GM21528 (cell line): ENCODE data around the gene ZNF605.
"Not testable (repeated sequence)": the region's sequence is repeated elsewhere in the genome, so short reads cannot be mapped to it uniquely, and the experiment has no call there.

Experiments
- ATAC-seq: cut with Tn5 transposase; IDR thresholded peaks from one replicate; pipeline ENCODE4 v1.9.1; 2021; ENCODE audit warnings: mild to moderate bottlenecking, moderate library complexity; ENCODE audit not compliant: unreplicated experiment, low FRiP score

ZNF605 gene

GRCh38 chr12:132908145-132909029 is 47.7 kb downstream of the ZNF605 start:
- ATAC-seq: peak; percentile 96

- peak; percentile 1 for ATAC-seq
These were observed 48.3 kb downstream of the ZNF605 start for GRCh38 chr12:132907789-132908144.

- no peak for ATAC-seq
These were observed 48.9 kb downstream of the ZNF605 start for GRCh38 chr12:132907216-132907615.

DNA sequence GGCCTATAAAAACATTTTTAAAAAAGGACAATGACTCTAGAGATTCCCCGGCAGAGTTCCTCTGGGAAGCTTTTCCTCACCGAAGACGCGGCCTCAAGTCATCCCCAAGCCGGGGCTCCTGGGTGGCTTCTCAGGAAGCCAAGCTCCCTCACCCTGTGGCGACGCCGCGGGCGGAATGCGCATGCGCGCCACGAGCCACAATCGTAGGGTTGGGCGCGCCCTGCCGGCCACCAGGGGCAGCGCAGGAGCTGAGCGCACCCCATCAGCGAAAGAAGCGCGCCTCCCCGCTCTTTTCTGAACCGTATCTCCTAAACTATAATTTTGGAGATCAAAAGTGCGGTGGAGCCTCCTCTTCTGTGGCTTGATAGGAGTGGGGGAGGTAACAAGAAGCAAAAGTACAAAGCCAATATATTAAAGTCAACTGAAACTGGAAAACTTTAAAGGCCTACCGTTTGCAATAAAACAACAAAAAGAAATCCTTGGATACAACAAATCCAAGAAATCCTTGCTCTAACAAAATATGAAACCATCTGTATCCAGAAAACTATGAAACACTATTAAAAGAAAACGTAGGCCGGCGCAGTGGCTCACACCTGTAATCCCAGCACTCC is 51.3 kb downstream of the ZNF605 start:
- no peak for ATAC-seq

- ATAC-seq: no peak
These were observed 57.1 kb downstream of the ZNF605 start for GRCh38 chr12:132899033-132899432.

- ATAC-seq: no peak
These were observed 67.3 kb downstream of the ZNF605 start for GRCh38 chr12:132888852-132889251.

- peak; percentile 98 for ATAC-seq
These were observed 68.4 kb downstream of the ZNF605 start, which contains the start of gene CHFR for GRCh38 chr12:132887513-132888351. Gene CHFR (minus strand): TSS chr12:132887605. CDS start chr12:132887328, 277 bp downstream.

GRCh38 chr12:132886529-132887477 is 69.3 kb downstream of the ZNF605 start:
- ATAC-seq: peak; percentile 11

- no peak for ATAC-seq
These were observed 74.3 kb downstream of the ZNF605 start for GRCh38 chr12:132881818-132882217.

- not testable (repeated sequence) for ATAC-seq
These were observed 81.5 kb downstream of the ZNF605 start for GRCh38 chr12:132874620-132875019.

DNA sequence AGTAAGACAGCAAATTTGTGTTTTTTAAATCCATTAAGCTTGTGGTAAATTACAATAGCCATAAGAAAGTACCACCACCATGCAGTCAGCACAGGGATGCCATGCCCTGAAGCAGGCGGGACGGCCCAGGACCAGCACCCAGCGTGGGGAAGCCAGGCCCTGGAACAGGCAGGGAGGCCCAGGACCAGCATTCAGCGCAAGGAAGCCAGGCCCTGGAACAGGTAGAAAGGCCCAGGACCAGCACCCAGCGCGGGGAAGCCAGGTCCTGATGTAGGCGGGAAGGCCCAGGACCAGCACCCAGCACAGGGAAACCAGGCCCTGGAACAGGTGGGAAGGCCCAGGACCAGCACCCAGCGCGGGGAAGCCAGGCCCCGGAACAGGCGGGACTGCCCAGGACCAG is 81.9 kb downstream of the ZNF605 start:
- ATAC-seq: no peak

GRCh38 chr12:132873724-132874123 is 82.4 kb downstream of the ZNF605 start:
- no peak for ATAC-seq

DNA sequence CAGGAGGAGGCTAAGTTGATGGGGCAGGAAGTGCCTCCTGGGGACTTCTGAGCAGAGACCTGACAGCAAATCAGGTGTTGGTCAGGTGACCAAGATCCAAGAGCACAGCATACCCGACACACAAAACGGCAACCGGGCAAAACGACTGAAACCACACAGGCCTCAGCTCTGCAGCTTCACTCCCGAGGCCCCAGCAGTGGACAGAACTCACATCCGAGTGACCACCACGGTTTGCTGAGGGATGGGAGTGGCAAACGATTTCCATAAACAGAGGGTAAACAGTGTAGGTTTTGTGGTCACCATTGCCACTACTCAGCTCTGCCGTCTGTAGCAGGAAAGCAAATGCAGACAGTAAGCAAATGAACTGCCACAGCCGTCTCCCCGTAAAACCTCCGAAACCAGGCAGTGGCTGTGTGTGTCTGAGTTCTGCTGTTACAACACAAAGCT is 83.1 kb downstream of the ZNF605 start:
- no peak for ATAC-seq

- ATAC-seq: no peak
These were observed 83.8 kb downstream of the ZNF605 start for GRCh38 chr12:132872073-132872855.

DNA sequence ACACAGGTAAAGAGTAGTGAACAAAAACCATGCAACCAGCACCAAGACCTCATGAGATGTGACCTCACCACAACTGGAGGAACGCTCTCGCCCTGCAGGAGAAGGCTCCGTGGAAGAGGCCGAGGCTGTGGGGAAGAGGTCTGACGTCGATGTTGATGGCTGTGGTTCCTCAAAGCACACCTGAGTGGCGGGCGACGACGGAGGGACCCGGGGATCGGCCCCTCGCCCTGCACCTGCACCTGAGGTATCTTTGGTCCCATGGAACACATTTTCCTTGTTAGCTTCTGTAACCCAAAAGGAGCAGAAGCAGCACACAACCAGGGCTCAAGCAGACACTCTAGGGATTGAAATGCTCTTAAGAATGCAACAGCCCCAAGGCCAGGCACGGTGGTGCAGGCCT is 86.6 kb downstream of the ZNF605 start:
- no peak for ATAC-seq
